Measurements from ENCODE around the gene OCEL1.

- TF ChIP-seq REST (IDR thresholded peaks at IDR 0.05; ENCODE audit: borderline replicate concordance) (peak; percentile 19), CTCF (IDR thresholded peaks at IDR 0.05; ENCODE audit: poor library complexity, severe bottlenecking) (peak; percentile 85), POLR2AphosphoS5 (IDR thresholded peaks at IDR 0.05) (no peak), EP300 (conservative IDR thresholded peaks at IDR 0.05; ENCODE audit: poor library complexity, severe bottlenecking) (peak; percentile 11), EZH2 (IDR thresholded peaks at IDR 0.05; ENCODE audit: borderline replicate concordance, insufficient read depth, low read length, poor library complexity, severe bottlenecking) (no peak), TAF1 (IDR thresholded peaks at IDR 0.05; ENCODE audit: low read depth) (no peak)
These were observed 9.4 kb downstream of the OCEL1 start for GRCh38 chr19:17235300-17235970.
